NCI-H510A (cell line): Measurements from ENCODE around the gene SMIM13.

Experiments
- DNase-seq: peaks from one replicate; lab custom pipeline; 2025; lab: John Stamatoyannopoulos, UW

The SMIM13 gene

GRCh38 chr6:11153447-11153846 lies 59.8 kb downstream of the SMIM13 start:
- no peak for DNase-seq

- DNase-seq: no peak
Measured at GRCh38 chr6:11155589-11155988, 62.0 kb downstream of the SMIM13 start.

GRCh38 chr6:11160199-11160598 lies 66.6 kb downstream of the SMIM13 start:
- DNase-seq: no peak

GRCh38 chr6:11161031-11161956 lies 67.7 kb downstream of the SMIM13 start:
- no peak for DNase-seq

GRCh38 chr6:11162262-11162661 lies 68.6 kb downstream of the SMIM13 start:
- no peak for DNase-seq

GRCh38 chr6:11163932-11164331 lies 70.3 kb downstream of the SMIM13 start:
- DNase-seq: no peak

- DNase-seq: no peak
Measured at GRCh38 chr6:11164717-11165646, 71.3 kb downstream of the SMIM13 start.

- DNase-seq: no peak
Measured at GRCh38 chr6:11166948-11167347, 73.3 kb downstream of the SMIM13 start.

- no peak for DNase-seq
Measured at GRCh38 chr6:11168091-11168635, 74.5 kb downstream of the SMIM13 start.

- no peak for DNase-seq
Measured at GRCh38 chr6:11171952-11172351, 78.3 kb downstream of the SMIM13 start.

GRCh38 chr6:11172501-11173327 lies 79.1 kb downstream of the SMIM13 start:
- DNase-seq: no peak

- no peak for DNase-seq
Measured at GRCh38 chr6:11174242-11174611, 80.6 kb downstream of the SMIM13 start.

- DNase-seq: no peak
Measured at GRCh38 chr6:11177271-11177670, 83.6 kb downstream of the SMIM13 start.

- no peak for DNase-seq
Measured at GRCh38 chr6:11179088-11179418, 85.4 kb downstream of the SMIM13 start.

GRCh38 chr6:11179419-11180202 lies 86.0 kb downstream of the SMIM13 start:
- DNase-seq: no peak

GRCh38 chr6:11181478-11182136 lies 88.0 kb downstream of the SMIM13 start:
- DNase-seq: no peak

GRCh38 chr6:11183761-11184362 lies 90.2 kb downstream of the SMIM13 start:
- DNase-seq: no peak

- DNase-seq: no peak
Measured at GRCh38 chr6:11185204-11185842, 91.7 kb downstream of the SMIM13 start.

GRCh38 chr6:11187301-11187700 lies 93.7 kb downstream of the SMIM13 start:
- no peak for DNase-seq
